ENCODE data around the gene CABCOCO1.

CABCOCO1 gene

DNA sequence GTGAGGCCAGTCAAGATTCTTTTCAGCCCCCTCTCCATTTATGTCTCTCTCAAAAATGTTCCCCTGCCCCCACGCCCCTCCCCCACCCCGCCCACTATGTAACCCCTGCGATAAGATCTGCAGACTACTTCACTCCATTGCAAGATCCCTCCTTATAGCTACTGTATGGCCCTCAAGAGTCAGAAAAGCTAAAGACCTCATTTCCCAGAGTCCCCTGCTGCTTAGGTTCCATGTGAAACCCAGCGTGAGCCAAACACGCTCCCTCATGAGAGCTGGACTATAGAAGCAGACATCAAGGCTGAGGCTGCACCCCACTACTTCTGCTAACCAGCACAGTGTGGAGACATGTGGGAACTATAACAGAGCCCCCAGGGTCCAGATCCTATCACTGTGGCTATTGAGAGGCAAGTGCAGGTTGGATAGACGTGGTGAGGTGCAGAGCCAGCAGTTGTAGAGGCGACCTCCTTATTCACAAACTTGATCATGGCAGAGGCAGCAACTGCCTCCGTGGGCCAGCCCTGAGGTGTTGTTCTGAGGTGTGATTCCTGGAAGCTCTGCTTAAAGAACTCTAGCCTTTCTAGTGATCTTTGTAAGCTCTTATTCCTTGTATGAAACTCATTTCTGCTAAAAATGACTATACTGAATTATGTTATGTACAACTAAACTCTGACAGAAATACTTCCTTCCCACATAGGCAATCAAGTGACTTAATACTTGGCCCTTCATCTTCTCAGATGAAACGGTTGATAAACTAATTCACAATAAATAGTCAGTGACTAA is 121.8 kb downstream of the CABCOCO1 start:
- Histone ChIP-seq H3K9me3 (ENCODE audit: control insufficient read depth, low read length) (no peaks in the 10 kb centered on the region), H3K4me3 (ENCODE audit: extremely low read depth, insufficient read depth, low read length, poor library complexity, severe bottlenecking) (no peak overlapping the region), H3K27ac (ENCODE audit: low read depth, low read length, severe bottlenecking) (no peak overlapping the region), H3K36me3 (ENCODE audit: control insufficient read depth, insufficient read depth, low read length) (no peaks in the 10 kb centered on the region), H3K4me1 (ENCODE audit: control insufficient read depth, insufficient read depth, low read length, poor library complexity, severe bottlenecking) (no peaks in the 10 kb centered on the region)
- WGBS, 2 experiments (ENCODE audit: insufficient coverage in 2 of 2): 92 to 97% methylated on average over 4 of the region's 9 CpGs

DNA sequence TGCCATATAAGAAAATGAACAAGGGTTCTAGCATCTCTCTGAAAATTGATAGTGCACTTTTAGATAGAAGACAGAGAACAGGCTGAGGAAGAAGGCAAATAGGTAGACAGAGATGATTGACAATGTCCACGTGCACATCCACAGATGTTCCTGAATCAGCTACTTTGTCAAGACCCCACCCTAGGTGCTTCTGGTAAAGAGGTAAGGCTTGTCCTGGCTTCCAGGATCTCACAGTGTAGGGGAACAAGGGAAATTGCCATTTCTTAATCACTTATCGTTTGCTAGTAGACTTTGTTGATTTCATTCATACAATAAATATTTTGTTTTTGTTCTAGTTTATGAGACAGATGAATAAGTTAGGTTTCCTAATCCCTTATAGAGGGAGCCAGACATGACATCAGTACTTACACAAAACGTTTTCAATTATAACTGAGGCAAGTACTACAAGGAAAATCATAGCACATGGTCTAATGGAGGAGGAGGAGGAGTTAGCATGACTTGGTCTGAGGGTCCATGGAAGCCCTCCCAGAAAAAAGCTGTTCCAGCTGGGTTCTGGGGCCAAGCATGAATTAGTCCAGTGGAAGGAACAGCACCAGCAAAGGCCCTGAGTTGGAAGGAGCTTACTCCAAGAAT is 122.9 kb downstream of the CABCOCO1 start:
- no peaks in the 10 kb centered on the region for H3K9me3 ChIP-seq (ENCODE audit: control insufficient read depth, low read length)

DNA sequence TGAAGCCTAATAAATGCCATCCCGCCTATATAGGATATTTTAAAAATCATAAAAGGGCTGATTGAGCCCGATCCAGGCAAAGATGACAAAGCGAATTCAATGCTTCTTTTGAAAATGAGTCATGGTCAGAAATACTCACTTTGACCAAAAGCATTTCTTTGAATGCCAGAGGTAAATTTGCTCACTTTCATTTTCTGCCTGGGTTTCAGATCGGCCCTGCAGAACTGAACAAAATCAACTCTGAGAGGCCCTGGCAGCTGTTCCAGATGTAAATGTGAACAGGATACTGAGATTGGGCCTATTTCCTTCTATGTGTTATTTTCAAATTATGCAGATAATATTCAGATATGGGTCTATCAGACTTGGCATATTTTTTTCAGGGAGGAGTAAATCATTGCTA is 124.0 kb downstream of the CABCOCO1 start:
- Histone ChIP-seq H3K27ac (ENCODE audit: low read depth, low read length, severe bottlenecking) (no peak overlapping the region), H3K36me3 (ENCODE audit: control insufficient read depth, insufficient read depth, low read length) (no peaks in the 10 kb centered on the region), H3K4me1 (ENCODE audit: control insufficient read depth, insufficient read depth, low read length, poor library complexity, severe bottlenecking) (no peaks in the 10 kb centered on the region), H3K9me3 (ENCODE audit: control insufficient read depth, low read length) (no peaks in the 10 kb centered on the region), H3K4me3 (ENCODE audit: extremely low read depth, insufficient read depth, low read length, poor library complexity, severe bottlenecking) (no peak overlapping the region)
- 74 to 91% methylated on average over 2 to 3 of the region's 4 CpGs for WGBS, 2 experiments (ENCODE audit: insufficient coverage in 2 of 2)

More for the DNA sequence above, 122.9 kb downstream of the CABCOCO1 start:
- no peaks in the 10 kb centered on the region for H3K4me1 ChIP-seq (ENCODE audit: control insufficient read depth, insufficient read depth, low read length, poor library complexity, severe bottlenecking)
- H3K36me3 ChIP-seq (ENCODE audit: control insufficient read depth, insufficient read depth, low read length): no peaks in the 10 kb centered on the region
- no peak overlapping the region for H3K4me3 ChIP-seq (ENCODE audit: extremely low read depth, insufficient read depth, low read length, poor library complexity, severe bottlenecking)
- no peak overlapping the region for H3K27ac ChIP-seq (ENCODE audit: low read depth, low read length, severe bottlenecking)
- 83 to 100% methylated on average over 1 of the region's 3 CpGs for WGBS, 2 experiments (ENCODE audit: insufficient coverage in 2 of 2)

DNA sequence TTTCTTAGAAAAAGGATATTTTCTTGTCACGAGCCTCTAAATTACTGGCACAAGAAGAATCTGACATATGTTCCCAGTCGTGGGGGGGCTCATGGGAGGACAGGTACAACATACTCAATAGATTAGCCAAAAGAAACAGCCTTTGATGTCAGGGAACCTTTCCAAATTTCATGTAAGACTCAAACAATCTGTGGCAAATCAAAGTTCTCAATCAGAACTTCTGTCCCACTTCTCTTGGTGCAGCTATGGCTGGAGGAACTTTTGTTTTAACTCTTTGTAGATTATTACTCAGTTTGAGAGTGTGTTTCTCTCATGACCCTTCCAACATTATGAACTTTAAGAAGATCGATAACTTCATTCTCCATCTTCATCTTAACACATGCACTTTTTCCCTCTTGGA is 124.4 kb downstream of the CABCOCO1 start:
- whole genome bisulfite sequencing, 2 experiments (ENCODE audit: insufficient coverage in 2 of 2): 100% methylated on average over 1 of the region's 3 CpGs; no CpG with 5 or more reads in 1 of the 2 experiments
- Histone ChIP-seq H3K36me3 (ENCODE audit: control insufficient read depth, insufficient read depth, low read length) (no peaks in the 10 kb centered on the region), H3K27ac (ENCODE audit: low read depth, low read length, severe bottlenecking) (no peak overlapping the region), H3K4me3 (ENCODE audit: extremely low read depth, insufficient read depth, low read length, poor library complexity, severe bottlenecking) (no peak overlapping the region), H3K4me1 (ENCODE audit: control insufficient read depth, insufficient read depth, low read length, poor library complexity, severe bottlenecking) (no peaks in the 10 kb centered on the region), H3K9me3 (ENCODE audit: control insufficient read depth, low read length) (no peaks in the 10 kb centered on the region)

DNA sequence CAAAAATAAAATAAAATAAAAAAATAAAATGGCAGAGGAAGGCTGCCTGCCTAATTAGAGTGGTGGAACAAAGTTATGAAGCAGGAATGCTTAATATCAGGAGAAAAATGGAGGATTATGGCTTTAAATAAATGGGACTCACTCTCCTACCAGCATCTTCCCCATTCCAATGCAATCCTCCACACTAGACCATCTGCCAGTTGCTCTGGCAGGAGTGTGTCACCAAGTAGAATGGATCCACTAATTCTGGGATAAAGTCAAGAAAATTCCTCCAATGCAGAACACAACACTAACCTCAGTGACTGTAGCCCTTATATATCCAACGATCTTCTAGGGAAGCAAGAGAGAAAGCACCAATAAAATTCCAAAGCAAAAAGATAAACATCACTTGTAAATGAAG is 126.3 kb downstream of the CABCOCO1 start:
- Histone ChIP-seq H3K27ac (ENCODE audit: low read depth, low read length, severe bottlenecking) (no peak overlapping the region), H3K4me1 (ENCODE audit: control insufficient read depth, insufficient read depth, low read length, poor library complexity, severe bottlenecking) (no peaks in the 10 kb centered on the region), H3K36me3 (ENCODE audit: control insufficient read depth, insufficient read depth, low read length) (no peaks in the 10 kb centered on the region), H3K9me3 (ENCODE audit: control insufficient read depth, low read length) (no peaks in the 10 kb centered on the region), H3K4me3 (ENCODE audit: extremely low read depth, insufficient read depth, low read length, poor library complexity, severe bottlenecking) (no peak overlapping the region)
- no CpG with 5 or more reads among the region's 1 CpG for WGBS, 2 experiments (ENCODE audit: insufficient coverage in 2 of 2)

DNA sequence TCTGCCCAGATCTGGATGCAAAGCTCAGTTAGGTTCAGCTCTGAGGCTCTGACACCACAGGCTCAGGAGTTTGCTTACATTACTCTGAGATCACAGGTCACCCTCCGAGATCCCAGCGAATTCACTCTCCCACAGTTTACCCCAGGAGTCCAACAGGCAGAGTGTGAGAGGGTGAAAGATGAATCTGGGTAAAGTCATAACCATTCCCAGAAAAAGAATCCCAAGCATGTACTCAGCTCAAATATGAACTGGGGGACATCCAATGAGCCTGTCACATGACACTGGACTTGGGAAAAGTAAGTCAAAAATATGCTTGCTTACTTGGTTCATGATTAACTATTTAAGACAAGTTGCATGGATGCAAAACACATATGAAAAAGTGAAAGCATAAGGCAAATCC is 128.5 kb downstream of the CABCOCO1 start:
- H3K27ac ChIP-seq (ENCODE audit: low read depth, low read length, severe bottlenecking): no peak overlapping the region
- no peaks in the 10 kb centered on the region for H3K4me1 ChIP-seq (ENCODE audit: control insufficient read depth, insufficient read depth, low read length, poor library complexity, severe bottlenecking)
- no peaks in the 10 kb centered on the region for H3K36me3 ChIP-seq (ENCODE audit: control insufficient read depth, insufficient read depth, low read length)
- no peak overlapping the region for H3K4me3 ChIP-seq (ENCODE audit: extremely low read depth, insufficient read depth, low read length, poor library complexity, severe bottlenecking)
- no CpG with 5 or more reads among the region's 2 CpGs for WGBS, 2 experiments (ENCODE audit: insufficient coverage in 2 of 2)
- H3K9me3 ChIP-seq (ENCODE audit: control insufficient read depth, low read length): no peaks in the 10 kb centered on the region

DNA sequence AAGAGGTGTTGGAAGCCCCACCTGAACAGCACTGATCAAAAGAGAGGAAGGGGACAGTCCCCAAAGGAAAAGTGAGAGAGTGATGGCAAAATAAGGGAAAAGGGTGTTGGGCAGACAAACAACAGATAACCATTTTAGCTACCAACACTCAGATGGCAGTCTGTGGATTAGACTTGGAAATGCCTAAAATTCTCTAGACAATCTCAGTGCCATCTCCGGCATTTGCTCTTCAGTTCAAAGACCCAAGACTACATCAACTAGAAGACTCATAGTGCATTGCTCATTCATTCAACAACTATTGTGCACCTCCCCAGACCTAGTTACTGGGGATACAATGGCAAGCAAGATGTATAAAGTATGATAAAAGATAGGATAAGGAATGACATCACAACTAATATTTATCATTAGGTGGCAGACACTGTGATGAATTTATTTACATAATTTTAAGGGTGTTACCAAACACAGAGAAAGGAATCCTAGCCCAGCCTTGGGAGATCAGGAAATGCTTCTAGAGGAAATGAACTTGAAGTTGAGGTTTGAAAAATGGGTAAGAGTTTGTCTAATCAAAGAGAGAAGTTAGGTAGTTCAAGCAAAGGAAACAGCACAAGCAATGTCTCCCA is 129.5 kb downstream of the CABCOCO1 start:
- H3K27ac ChIP-seq (ENCODE audit: low read depth, low read length, severe bottlenecking): no peak overlapping the region
- H3K36me3 ChIP-seq (ENCODE audit: control insufficient read depth, insufficient read depth, low read length): no peaks in the 10 kb centered on the region
- no peaks in the 10 kb centered on the region for H3K4me1 ChIP-seq (ENCODE audit: control insufficient read depth, insufficient read depth, low read length, poor library complexity, severe bottlenecking)
- WGBS, 2 experiments (ENCODE audit: insufficient coverage in 2 of 2): 86% methylated on average over 1 of the region's 1 CpG; no CpG with 5 or more reads in 1 of the 2 experiments
- no peaks in the 10 kb centered on the region for H3K9me3 ChIP-seq (ENCODE audit: control insufficient read depth, low read length)
- no peak overlapping the region for H3K4me3 ChIP-seq (ENCODE audit: extremely low read depth, insufficient read depth, low read length, poor library complexity, severe bottlenecking)

DNA sequence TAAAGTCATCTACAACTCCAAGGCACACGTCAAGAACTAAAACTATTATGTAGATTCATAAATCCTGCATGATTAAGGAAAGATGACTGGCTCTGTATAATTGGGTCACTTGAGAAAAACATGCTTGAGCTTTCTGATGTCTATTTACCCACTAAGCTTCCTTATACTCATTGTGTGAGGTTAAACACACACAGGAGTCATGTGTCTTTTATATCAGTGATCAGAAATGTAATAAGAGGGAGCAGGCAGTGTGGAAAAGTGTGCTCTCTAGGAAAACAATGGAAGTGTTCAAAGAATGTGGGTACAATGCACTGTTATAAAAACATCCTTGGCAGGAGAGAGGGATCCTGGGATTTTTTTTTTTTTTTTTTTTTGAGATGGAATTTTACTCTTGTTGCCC is 130.2 kb downstream of the CABCOCO1 start:
- H3K9me3 ChIP-seq (ENCODE audit: control insufficient read depth, low read length): no peaks in the 10 kb centered on the region
- H3K27ac ChIP-seq (ENCODE audit: low read depth, low read length, severe bottlenecking): no peak overlapping the region
- no CpG with 5 or more reads among the region's 1 CpG for WGBS, 2 experiments (ENCODE audit: insufficient coverage in 2 of 2)
- no peaks in the 10 kb centered on the region for H3K4me1 ChIP-seq (ENCODE audit: control insufficient read depth, insufficient read depth, low read length, poor library complexity, severe bottlenecking)
- H3K36me3 ChIP-seq (ENCODE audit: control insufficient read depth, insufficient read depth, low read length): no peaks in the 10 kb centered on the region
- no peak overlapping the region for H3K4me3 ChIP-seq (ENCODE audit: extremely low read depth, insufficient read depth, low read length, poor library complexity, severe bottlenecking)

DNA sequence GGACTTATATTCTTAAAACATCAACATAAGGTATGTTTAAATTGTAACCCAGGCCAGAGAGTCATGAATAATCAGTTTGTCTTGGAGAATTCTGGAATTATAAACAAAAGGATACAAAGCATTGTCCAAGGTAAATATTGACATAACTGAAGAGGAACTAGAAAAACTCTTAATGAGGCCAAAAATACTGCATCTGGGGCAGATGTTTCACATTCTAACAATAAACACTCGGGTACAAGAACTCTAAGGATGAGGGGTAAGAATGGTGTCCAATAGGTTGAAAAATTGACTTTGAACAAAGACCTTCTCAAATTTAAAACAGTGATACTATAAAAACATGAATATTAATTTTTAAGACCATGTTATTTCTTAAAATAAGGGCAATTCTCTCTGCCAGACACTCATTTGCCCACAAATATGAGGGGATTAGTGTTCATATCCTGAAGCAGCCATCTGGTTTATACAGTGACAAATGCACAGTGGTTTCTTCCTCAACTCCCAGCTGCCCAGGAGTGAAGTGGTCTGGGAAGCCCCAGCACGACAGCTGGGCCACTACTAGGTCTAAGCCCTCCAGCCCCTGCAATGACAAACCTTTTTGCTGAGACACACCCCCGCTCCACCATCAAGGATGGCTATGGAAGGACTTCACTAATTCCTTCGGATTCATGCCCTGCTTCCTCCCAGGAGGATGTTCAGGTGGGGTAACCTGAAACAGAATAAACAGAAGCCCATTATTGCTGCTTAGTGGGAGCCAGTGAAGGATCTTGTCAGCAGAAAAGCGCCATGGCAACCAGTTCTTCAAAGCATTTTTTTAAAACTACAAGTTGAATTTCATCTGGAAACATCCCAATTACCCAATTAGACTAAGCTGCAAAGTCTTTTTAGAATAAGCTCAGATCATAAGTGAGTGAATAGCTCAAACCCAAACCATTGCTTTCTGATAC is 131.3 kb downstream of the CABCOCO1 start:
- 80 to 100% methylated on average over 2 of the region's 5 CpGs for WGBS, 2 experiments (ENCODE audit: insufficient coverage in 2 of 2)
- H3K9me3 ChIP-seq (ENCODE audit: control insufficient read depth, low read length): no peaks in the 10 kb centered on the region
- no peak overlapping the region for H3K27ac ChIP-seq (ENCODE audit: low read depth, low read length, severe bottlenecking)
- H3K4me3 ChIP-seq (ENCODE audit: extremely low read depth, insufficient read depth, low read length, poor library complexity, severe bottlenecking): no peak overlapping the region
- no peaks in the 10 kb centered on the region for H3K36me3 ChIP-seq (ENCODE audit: control insufficient read depth, insufficient read depth, low read length)
- H3K4me1 ChIP-seq (ENCODE audit: control insufficient read depth, insufficient read depth, low read length, poor library complexity, severe bottlenecking): no peaks in the 10 kb centered on the region

DNA sequence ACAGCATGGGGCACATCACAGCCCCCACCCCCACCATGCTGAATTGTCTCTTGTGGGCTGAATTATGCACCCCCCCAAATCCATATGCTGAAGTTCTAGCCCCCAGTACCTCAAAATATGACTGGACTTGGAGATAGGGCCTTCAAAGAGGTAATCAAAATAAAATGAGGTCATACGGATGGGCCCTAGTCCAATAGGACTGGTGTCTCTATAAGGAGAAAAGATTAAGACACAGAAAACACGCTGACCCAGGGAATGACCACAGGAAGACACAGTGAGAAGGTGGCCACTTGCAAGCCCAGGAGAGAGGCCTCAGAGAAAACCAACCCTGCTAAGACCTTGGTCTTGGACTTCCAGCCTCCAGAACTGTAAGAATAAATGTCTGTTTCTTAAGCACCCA is 132.4 kb downstream of the CABCOCO1 start:
- H3K36me3 ChIP-seq (ENCODE audit: control insufficient read depth, insufficient read depth, low read length): no peaks in the 10 kb centered on the region
- H3K4me1 ChIP-seq (ENCODE audit: control insufficient read depth, insufficient read depth, low read length, poor library complexity, severe bottlenecking): no peaks in the 10 kb centered on the region
- H3K9me3 ChIP-seq (ENCODE audit: control insufficient read depth, low read length): no peaks in the 10 kb centered on the region
- no peak overlapping the region for H3K27ac ChIP-seq (ENCODE audit: low read depth, low read length, severe bottlenecking)
- 88 to 93% methylated on average over 2 of the region's 2 CpGs for WGBS, 2 experiments (ENCODE audit: insufficient coverage in 2 of 2)
- H3K4me3 ChIP-seq (ENCODE audit: extremely low read depth, insufficient read depth, low read length, poor library complexity, severe bottlenecking): no peak overlapping the region

Measured in mesodermal cell (in vitro differentiated cells).